ENCODE data around the gene CEP43. TPM values are rescaled to one million over a fixed set of nuclear protein-coding genes. Genes with fewer than 3 reads are reported as not detected.

CEP43 gene
- polyA plus RNA-seq, 1 donor: 56.8 TPM

- no peak for DNase-seq
Observed at GRCh38 chr6:167007985-167008384, 8.8 kb downstream of the CEP43 start.

DNA sequence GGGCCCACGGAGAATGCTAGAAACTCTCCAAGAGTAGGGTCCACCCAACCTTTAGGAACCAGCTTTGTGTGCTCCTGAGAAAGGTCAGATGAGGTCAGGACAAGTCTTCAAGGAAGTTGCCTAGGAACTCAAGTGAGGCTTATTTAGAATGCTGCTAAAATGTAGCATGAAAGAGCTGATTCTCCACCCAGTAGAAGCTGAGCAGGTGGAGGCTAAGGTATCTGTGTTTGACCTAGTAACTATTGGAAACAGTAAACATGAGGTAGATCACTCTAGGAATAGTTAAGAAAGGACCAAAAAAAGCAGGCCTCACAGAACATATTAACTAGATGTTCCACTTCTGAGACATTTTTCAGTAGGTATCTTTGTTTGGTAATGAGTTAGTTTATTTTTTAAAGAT is 13.9 kb downstream of the CEP43 start:
- no peak for DNase-seq

DNA sequence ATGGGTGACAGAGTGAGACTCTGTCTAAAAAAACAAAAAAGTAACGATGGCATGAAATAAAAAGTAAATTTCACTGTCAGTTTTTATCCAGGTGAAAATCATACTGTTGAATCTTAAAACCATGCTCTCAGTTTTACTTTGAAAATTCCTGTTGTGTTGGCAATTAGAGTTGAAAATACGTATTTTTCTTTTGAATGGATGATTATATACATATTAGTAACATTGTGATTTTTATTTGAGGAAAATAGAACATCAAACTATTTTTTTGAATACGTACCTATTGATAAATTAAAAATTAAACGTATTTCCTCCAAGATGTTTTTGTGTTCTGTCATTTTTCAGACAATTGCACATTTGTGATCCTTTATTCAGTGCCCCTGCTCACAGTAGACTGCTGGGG is 14.7 kb downstream of the CEP43 start:
- no peak for DNase-seq

DNA sequence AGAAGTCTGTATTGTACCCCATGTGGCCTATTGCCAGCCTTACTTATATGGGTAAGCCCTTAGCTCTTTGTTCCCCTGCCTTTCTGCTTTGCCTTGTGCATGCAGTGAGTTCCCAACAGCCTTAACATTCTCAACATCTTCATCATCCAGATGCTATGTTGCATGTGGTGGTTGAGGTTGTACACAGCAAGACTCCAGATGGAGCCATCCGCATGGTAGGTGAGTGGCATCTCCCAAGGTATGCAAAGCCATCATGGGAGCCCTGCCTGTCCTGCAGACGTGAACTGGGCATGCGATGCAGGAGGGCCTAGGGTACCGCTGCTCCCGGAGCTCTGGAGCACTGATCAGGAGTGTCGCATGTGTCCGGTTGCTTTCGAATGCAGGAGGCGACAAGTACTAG is 16.1 kb downstream of the CEP43 start:
- no peak for DNase-seq

DNA sequence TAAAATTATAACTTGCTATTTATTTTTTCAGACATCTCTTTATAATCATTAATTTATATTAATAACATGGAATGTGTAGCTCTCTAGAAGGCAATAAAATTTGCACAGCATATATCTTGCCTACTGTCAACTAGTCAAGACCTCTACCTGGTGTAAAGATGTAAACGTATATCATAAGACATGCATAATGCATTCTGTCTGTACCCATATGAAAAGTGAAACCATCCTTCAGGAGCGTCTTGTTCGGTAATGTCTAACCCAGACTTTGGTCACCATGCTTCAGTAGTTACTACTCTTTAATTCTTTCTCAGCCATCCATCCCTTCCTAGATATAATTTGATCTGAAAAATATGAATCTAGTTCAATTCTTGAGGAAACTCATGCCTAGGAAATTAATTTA is 21.0 kb downstream of the CEP43 start:
- DNase-seq: no peak

GRCh38 chr6:167027308-167027707 is 28.1 kb downstream of the CEP43 start:
- no peak for DNase-seq

DNA sequence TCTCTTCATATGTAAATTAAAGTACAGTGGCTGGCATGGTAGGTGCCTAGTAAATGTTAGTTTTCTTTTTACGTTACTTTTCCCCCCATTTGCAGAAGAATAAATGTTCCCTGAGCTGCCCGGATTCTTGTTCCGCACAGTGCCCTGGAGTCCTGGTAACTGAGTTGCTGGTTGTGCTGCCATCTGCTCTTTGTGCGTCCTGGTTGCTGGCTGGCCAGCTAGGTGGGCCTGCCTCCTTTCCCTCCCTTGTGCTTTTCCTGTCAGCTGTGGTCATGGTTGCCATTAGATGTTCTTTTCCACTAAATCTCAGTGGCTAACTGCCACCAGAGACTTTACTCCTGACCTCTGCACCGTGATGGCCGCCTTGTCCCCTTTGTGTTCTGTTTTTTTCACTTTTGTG is 28.6 kb downstream of the CEP43 start:
- no peak for DNase-seq

DNA sequence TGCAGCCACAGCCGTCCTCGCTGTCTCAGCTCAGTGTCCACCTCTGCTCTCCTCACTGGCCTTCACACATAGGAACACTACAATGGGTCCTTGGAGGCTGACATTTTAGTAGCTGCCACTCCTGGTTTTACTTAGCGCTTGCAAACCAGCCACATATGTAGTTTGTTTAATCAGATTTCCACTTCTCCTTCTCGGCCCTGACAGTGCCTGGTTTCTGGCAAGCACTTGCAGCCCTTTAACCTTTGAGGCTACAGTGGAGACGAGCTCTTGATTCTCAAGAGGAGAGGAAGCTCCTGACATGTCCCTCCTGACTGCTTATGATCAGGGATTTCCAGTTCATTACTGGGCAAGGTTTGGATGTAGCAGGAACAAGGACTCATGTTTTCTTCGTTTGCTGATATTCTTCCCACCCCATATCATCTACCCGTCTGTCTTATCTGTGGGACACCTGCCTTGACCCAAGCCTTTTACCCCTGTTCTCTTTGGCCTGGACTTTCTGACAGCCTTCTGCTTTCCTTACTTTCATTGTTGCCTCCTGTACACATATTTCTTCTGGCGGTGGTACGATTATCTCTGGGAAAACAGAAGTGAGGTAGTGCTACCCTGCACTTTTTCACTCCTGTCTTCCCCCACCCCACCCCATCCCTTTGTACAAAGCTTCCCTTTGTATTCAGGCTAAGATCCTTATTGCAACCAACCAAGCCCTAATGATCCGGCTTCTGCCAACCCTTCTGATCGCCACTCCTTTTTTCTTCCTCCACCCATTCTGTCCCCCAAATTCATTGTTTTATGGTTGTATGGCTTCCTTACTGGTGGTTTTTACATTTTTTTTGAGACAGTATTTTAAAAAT is 31.2 kb downstream of the CEP43 start:
- DNase-seq: no peak

DNA sequence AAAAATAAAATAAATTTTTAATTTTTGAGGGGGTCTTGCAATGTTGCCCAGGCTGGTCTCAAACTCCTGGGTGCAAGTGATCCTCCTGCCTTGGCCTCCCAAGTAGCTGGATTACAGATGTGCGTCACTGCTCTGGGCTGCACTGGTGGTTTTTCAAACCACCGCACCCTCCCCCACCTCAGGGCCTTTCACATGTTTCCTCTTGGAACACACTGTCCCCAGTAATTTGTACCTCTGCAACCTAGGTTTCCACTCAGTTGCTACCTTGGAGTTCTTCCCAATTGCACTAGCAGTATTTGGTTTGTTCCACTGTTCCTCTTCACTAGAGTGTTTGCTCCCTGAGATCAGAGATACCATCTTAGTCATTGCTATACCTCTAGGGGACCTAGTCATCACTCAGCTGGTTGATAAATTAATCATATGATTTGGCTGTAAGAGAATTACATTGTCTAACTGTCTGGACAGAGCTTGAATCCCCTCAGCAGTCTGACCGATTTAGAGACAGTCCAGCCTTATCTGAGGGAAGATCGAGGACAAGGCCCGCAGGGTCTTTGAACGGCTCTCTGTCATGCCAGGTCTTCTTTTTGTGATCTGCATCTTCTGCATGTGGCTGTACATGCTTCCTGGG is 32.0 kb downstream of the CEP43 start:
- DNase-seq: no peak

DNA sequence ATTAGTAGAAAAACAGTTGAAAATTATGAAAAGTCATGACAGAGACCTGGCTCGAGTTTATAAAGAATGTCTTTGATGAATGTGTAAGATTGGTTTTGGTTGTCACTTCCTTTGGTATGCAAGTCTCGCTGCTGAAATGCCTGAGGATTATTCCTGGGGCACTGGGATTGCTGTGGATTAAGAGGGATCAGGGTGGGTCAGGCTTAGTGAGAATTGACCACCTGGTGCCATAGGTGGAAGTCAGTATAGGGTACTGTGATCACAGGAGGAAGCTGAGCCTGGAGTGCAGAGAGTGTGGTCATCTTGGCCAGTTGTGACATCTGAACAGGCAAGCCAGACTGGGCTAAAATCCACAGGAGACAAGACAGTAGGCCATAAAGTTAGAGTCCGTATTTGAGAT is 34.9 kb downstream of the CEP43 start:
- DNase-seq: no peak

- DNase-seq: no peak
Observed at GRCh38 chr6:167037762-167038161, 38.6 kb downstream of the CEP43 start.

DNA sequence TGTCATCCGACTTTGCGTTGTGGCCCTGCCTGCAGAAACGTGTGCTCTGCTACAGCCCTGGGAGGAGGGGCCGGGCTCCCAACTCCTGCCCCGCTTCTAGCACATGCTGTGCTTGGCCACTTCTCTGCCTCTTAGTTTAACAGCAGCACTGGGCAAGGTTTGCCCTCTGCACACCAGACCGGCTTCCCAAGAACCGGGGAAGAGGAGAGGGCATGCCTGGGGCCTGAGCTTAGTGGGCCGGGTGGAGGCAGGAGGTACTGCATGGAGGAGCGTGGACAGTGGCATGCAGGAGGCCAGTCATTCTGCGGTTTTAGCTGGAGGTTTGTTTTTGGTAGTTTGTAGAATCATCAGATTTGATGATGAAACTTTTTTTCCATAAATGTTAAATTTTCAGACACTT is 45.5 kb downstream of the CEP43 start:
- no peak for DNase-seq

GRCh38 chr6:167045828-167046580 is 46.8 kb downstream of the CEP43 start:
- DNase-seq: no peak

DNA sequence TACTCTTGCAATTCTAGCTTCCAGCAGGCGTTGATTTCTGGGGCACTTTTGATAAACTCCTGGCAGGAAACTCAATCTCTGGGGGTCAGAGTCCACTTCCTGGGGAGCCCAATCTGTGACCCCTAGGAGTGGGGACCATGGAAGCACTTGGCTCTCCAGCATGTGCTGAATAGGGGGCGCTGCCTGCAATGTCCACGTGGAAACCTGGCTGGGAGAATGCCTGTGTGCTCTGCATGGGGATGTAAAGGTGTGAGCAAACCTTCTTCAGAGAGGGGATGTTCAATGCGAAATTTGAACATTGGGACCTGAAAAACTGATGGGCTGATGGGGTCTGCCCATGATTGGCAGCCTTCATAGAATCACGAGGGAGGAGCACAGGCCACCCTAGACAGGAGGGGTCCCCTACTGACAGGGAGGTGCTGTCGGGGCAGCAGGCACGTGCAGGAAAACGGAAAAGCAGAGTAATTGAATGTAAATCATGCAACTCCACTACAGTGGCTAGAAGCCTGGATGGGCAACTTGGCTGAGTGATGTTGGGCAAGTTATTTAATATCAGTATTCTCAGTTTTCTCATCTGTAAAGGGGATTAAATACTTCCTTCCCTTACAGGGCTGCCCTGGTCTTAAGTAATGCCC is 47.8 kb downstream of the CEP43 start:
- DNase-seq: no peak

DNA sequence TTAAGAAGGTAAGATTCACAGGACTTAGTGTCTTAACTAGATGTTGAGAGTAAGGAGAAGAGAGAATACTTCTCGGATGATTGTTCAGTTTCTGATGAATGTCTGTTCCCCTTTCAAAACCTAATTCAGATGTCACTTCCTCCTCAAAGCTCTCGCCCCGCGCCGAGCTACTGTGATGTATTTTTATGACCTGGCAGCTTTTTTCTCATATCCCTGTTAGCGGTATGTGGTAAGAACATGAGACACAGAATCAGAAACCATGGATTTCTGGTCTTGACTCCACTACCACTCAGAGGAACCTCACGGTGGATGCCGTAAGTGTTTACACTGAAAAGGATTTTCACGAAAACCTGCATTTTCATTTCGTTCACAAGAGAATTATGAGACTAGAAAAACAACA is 48.4 kb downstream of the CEP43 start:
- no peak for DNase-seq

Other genes starting within 250 kb of the CEP43 start
- 55.2 TPM for gene RNASET2, start 42.8 kb upstream of the CEP43 start, polyA plus RNA-seq (ENCODE audit: insufficient read length)
- 0.20 TPM for gene CCR6, start 123.7 kb downstream of the CEP43 start, polyA plus RNA-seq (ENCODE audit: insufficient read length)
- gene GPR31, start 158.6 kb downstream of the CEP43 start, polyA plus RNA-seq (ENCODE audit: insufficient read length): not detected

Data from left kidney (tissue), 2 donors.